ENCODE results near the gene ACAP2. TPM values are rescaled to one million over a fixed set of nuclear protein-coding genes. Genes with fewer than 3 reads are reported as not detected.
A peak's percentile ranks its signal among the peaks of the same experiment; 100 is the strongest.

ACAP2 gene
- total RNA-seq (2021) (39.9 to 42.4 TPM (median 42.0 TPM) in 3 replicates), Bru-seq, nascent RNA (percentile 71 among the genes with signal in this experiment)
- long read RNA-seq, experiment 1, full-length matches to known transcripts: 68 of 137 reads
- long read RNA-seq, experiment 1, partial matches to known transcripts: 47 of 137 reads
- long read RNA-seq, experiment 1, other reads (novel, unspliced or antisense): 22 of 137 reads
- long read RNA-seq, experiment 2, full-length matches to known transcripts: 3 of 37 reads
- long read RNA-seq, experiment 2, partial matches to known transcripts: 3 of 37 reads
- long read RNA-seq, experiment 2, other reads (novel, unspliced or antisense): 31 of 37 reads
- long read RNA-seq, experiment 3: 0 reads

- no peaks in the 10 kb centered on the region for H3K9me3 Mint-ChIP-seq
- H3K36me3 Mint-ChIP-seq: no peaks in the 10 kb centered on the region
- no peaks in the 10 kb centered on the region for H3K27me3 Mint-ChIP-seq (ENCODE audit: low read depth)
- H3K4me1 Mint-ChIP-seq: peaks cover 40% of the 10 kb centered on the region
- peak within 1 kb of the TSS; percentile 63 for H3K27ac Mint-ChIP-seq
- ChIA-PET CTCF (interaction anchor here (3.3 kb wide), 1 partner anchor 172 kb away, joined by 24 read pairs; the partner anchor contains the start of gene XXYLT1), POLR2A (interaction anchor here (0.8 to 2.3 kb wide), 2 partner anchors 51 to 172 kb away, joined by 3 to 10 read pairs; partner anchors contain the start of gene XXYLT1)
- DNase-seq (ENCODE audit: low spot score) (peak; percentile 100), ATAC-seq (peak; percentile 97)
- H3K4me3 Mint-ChIP-seq: peak within 1 kb of the TSS; percentile 91
- TF ChIP-seq CREB1 (CRISPR knock-in tag; IDR thresholded peaks at IDR 0.05) (no peak), ETV6 (CRISPR knock-in tag; IDR thresholded peaks at IDR 0.05) (peak; percentile 5; the same call in 1 of the 2 replicates), USF2 (CRISPR knock-in tag; IDR thresholded peaks at IDR 0.05) (peak; percentile 96), ZNF232 (CRISPR knock-in tag; IDR thresholded peaks at IDR 0.05) (peak; percentile 60; the same call in 1 of the 2 replicates), SMAD3 (CRISPR knock-in tag; IDR thresholded peaks at IDR 0.05; ENCODE audit: borderline replicate concordance) (0 out of 2 replicates have a peak, but pooled peaks have one; percentile 19), ZBTB43 (CRISPR knock-in tag; IDR thresholded peaks at IDR 0.05) (0 out of 2 replicates have a peak, but pooled peaks have one; percentile 49), ARID4B (CRISPR knock-in tag; IDR thresholded peaks at IDR 0.05; ENCODE audit: borderline replicate concordance) (0 out of 2 replicates have a peak, but pooled peaks have one; percentile 22), JUN (CRISPR knock-in tag; IDR thresholded peaks at IDR 0.05) (0 out of 2 replicates have a peak, but pooled peaks have one; percentile 45), FOXK1 (CRISPR knock-in tag; IDR thresholded peaks at IDR 0.05) (peak; percentile 66), HMGXB4 (CRISPR knock-in tag; IDR thresholded peaks at IDR 0.05) (peak; percentile 91), MAX (CRISPR knock-in tag; IDR thresholded peaks at IDR 0.05) (peak; percentile 30; the same call in 1 of the 2 replicates), KAT7 (CRISPR knock-in tag; IDR thresholded peaks at IDR 0.05; ENCODE audit: borderline replicate concordance) (peak; percentile 84; the same call in 1 of the 2 replicates), MYBL2 (CRISPR knock-in tag; IDR thresholded peaks at IDR 0.05) (0 out of 2 replicates have a peak, but pooled peaks have one; percentile 57), SP1 (CRISPR knock-in tag; conservative IDR thresholded peaks at IDR 0.05) (peak; percentile 98), FOXP1 (CRISPR knock-in tag; IDR thresholded peaks at IDR 0.05; ENCODE audit: borderline replicate concordance) (peak; percentile 76), CREM (CRISPR knock-in tag; IDR thresholded peaks at IDR 0.05) (peak; percentile 31; the same call in 1 of the 2 replicates), ERG (CRISPR knock-in tag; IDR thresholded peaks at IDR 0.05) (no peak), NFYB (CRISPR knock-in tag; conservative IDR thresholded peaks at IDR 0.05; ENCODE audit: low read depth) (peak; percentile 99), FOXP4 (CRISPR knock-in tag; IDR thresholded peaks at IDR 0.05) (peak; percentile 34; the same call in 1 of the 2 replicates), ZNF396 (CRISPR knock-in tag; IDR thresholded peaks at IDR 0.05; ENCODE audit: borderline replicate concordance) (no peak), PREB (CRISPR knock-in tag; IDR thresholded peaks at IDR 0.05; ENCODE audit: borderline replicate concordance) (no peak)
Measured at GRCh38 chr3:195442573-195443390, at the start of gene ACAP2. Gene ACAP2 (minus strand): TSS chr3:195443020. CDS start chr3:195442847, 173 bp downstream.
